GM18520 (cell line): Measurements from ENCODE around the gene GRIA4.
"Not testable (repeated sequence)": the region's sequence is repeated elsewhere in the genome, so short reads cannot be mapped to it uniquely, and the experiment has no call there.

ENCODE experiments used
- ATAC-seq: cut with Tn5 transposase; IDR thresholded peaks from one replicate; pipeline ENCODE4 v1.9.1; 2021; ENCODE audit not compliant: unreplicated experiment

GRIA4 gene

GRCh38 chr11:105718641-105719040 is 108.8 kb downstream of the GRIA4 start:
- no peak for ATAC-seq

GRCh38 chr11:105719073-105719822 is 109.4 kb downstream of the GRIA4 start:
- ATAC-seq, result peak; percentile 97

DNA sequence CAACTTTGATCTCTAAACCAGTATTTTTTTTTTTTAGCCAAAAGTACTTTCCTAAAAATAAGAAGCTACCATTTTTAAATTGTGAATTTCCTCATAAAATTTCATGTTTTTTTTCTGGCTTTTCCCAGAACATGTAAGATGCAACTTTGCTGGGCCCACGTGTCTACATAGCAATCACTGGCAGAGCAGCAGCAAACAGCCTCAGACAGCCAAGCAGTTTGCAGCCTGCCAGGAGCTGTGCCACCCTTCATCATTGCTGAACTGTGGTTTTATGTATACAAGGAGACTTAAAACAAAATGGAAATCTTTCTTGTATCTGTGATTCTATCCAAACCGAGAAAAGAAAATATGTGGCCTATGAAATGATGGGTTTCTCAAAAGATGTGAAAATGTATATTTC is 110.2 kb downstream of the GRIA4 start:
- no peak for ATAC-seq

DNA sequence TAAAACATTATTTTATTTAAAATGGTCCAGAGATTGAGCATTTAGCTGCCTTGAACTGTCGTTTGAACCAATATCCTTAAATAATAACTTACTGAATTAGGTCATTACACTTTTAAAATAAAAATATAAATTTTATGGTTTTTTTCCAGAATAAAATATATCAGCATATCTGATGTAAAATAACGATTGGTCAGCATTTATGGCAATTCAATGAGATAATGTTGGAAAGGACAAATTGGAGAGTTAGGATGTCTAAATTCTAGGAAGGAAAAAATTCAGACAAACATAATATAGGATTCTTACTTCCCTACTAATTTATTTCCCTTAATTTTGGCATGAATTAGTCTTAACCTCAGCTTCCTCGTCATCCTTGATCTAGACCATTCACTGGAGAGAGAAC is 113.4 kb downstream of the GRIA4 start:
- ATAC-seq, result no peak

DNA sequence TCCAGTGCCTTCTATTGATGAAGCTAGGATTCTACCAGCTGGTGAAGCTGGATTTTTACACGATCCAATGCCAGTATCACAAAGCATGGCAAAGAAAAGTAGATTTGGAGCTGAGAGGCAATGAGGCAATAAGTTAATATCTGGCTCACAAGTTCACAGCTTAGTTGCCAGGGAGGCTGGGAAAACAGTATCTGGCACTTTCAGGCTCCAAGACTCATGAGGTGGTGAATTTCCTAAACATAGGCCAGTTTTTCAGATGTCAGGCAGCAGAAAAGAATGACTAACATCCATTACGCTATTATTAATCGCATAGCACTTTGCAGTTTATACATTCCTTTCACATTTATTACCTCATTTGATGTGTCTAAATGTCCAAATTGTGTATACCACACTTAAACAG is 122.7 kb downstream of the GRIA4 start:
- ATAC-seq, result no peak

GRCh38 chr11:105734426-105734825 is 124.6 kb downstream of the GRIA4 start:
- no peak for ATAC-seq

GRCh38 chr11:105738251-105738650 is 128.4 kb downstream of the GRIA4 start:
- no peak for ATAC-seq

DNA sequence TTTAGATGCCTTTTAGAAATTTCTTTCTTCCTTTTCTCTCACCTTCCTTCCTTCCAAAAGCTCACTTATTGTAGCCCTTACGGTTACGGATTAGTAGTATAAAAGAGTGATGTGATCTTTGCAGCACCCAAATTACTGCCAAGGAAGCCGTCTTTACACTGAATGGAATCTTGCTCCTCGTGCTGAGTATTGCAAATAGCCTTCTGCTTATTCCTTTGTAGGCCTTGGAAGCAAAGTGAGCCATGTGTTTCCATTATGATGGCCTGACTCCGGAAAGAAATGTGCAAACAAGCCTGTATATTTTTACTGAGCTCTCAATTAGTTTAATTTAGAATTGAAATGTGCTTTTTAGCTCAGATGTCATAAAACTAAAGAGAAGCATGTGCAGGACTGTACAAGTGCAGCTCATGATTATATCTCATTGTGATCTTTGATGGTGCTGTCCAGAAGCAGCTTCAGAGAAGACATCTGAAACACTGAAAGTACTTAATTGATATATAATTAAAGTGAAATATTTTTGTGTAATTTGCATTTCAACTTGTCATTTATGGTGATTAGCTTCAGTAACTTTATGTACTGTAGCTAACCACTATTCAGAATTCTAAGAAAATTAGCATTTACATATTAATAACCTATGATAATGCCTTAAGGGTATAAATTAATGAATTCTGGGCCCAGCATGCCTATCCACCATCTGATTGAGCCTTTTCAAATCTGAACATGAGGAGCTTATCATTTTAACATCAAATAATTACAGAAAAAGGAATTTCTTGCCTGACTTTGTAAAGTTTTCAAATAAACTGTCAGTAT is 129.3 kb downstream of the GRIA4 start:
- ATAC-seq, result no peak

GRCh38 chr11:105740164-105740903 is 130.5 kb downstream of the GRIA4 start:
- ATAC-seq, result peak; percentile 85

DNA sequence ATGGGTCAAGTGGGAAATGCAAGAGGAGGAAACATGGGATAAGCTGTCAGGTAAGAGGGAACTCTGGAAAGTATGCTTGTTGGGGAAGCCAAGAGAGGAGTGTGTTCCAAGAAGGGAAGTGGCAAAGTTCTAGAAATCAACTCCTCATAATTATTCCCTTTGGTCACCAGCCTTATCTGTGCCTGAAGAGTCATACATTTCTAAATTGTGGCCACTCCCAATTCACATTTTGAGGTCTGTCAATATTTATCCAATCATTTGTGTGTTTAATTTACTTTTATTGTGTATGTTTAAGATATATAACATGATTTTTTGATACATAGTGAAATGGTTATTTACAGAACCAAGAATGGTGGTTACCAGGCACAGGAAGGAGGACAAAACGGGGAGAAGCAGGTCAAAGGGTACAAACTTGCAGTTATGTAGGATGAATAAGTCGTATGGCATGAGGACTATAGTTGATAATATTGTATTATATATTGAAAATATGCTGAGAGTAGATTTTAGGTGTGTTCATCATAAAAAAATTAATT is 131.7 kb downstream of the GRIA4 start:
- ATAC-seq, result no peak

DNA sequence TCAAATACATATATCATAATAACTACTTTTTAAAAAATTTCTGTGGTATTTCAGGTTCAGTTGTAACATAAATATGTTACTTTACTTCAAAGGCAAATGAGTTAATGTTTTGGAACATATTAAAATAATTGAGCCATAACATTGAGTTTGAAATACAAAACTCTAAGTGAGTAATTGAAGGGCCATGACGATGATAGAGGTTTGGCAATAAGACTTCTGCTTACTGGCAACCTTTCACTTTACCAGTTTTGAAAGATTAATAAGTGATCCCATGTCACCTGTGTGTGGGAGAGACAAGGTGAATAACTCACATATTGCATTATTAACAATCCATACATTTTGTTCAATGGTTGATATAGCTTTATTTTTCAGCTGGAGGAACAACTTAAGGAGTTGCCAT is 144.4 kb downstream of the GRIA4 start:
- ATAC-seq, result no peak

- ATAC-seq, result no peak
Measured at GRCh38 chr11:105754716-105755115, 144.8 kb downstream of the GRIA4 start.

- ATAC-seq, result no peak
Measured at GRCh38 chr11:105757107-105757506, 147.2 kb downstream of the GRIA4 start.

DNA sequence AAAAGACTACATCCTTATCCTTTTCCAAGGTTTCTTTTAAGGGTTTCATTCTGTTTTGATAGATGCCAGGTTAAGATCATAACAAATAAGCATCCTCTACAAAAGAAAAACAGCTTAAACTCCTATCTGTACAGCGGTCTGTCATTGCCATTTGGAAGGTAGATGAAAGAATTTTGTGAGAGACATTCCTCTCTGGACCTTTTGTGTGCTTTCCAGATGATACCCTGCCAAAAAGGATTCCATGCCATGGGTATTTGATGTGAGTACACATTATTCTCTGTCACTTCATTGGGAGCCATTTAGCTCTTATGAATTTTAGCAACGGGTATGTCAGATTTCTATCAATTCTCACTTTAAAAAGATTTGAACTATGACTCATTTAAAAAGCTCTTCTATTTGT is 153.7 kb downstream of the GRIA4 start:
- no peak for ATAC-seq

DNA sequence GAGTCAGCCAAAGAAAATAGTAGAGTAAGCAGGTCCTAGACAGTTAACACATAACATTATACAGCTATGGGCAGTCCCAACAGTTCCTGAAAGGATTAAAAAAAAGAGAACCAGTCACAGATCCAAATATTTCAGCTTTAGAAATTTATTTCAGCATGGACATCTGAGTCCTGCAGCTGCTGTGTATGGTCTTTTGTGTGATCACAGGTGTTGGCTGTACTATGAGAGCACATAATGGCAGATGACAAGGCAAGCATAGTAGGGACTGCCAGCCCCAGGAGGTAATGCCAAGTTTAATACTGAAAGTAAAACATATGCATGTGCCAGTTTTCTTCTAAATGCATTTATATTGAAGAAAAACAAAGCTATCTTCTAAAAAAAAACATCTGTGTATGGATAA is 158.1 kb downstream of the GRIA4 start:
- ATAC-seq, result no peak

- peak; percentile 58 for ATAC-seq
Measured at GRCh38 chr11:105769627-105770026, 159.8 kb downstream of the GRIA4 start.

GRCh38 chr11:105773452-105773851 is 163.6 kb downstream of the GRIA4 start:
- not testable (repeated sequence) for ATAC-seq

DNA sequence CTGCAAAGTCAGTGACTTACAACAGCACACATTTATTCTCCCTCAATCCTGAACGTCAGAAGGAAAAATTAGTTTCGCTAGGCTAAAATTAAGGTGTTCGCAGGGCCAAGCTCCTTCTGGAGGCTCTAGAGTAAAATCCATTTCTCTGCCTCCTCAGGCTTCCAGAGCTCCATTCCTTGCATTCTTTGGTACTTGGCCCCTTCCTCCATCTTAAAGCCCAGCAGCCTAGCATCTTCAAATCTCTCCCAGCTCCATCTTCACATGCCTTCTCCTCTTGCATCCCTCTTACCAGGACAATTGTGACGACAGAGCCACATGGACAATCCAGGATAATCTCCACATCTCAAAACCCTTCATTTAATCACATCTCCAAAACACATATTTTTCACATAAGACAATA is 165.0 kb downstream of the GRIA4 start:
- no peak for ATAC-seq

- ATAC-seq, result no peak
Measured at GRCh38 chr11:105780781-105781525, 171.1 kb downstream of the GRIA4 start.

DNA sequence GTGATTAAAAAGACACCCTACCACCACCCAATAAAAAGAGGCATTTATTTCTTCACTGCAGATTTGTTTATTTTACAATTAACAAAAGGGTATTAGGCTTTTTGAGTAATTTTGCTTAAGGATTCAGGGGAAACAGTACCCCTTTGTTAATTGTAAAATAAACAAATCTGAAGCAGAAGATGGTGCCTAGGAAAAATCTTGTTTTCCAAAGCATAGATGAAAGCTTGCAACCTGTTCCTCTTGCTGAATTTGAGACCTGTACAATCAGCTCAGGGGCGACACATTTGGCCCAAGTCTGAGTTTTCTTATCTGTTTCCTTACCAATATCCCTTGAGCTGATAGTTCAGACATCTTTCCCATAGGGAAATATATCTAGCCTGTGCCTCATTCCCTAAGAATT is 171.9 kb downstream of the GRIA4 start:
- no peak for ATAC-seq

- no peak for ATAC-seq
Measured at GRCh38 chr11:105783216-105783615, 173.3 kb downstream of the GRIA4 start.
